ENCODE results near the gene HOXD12.

DNA sequence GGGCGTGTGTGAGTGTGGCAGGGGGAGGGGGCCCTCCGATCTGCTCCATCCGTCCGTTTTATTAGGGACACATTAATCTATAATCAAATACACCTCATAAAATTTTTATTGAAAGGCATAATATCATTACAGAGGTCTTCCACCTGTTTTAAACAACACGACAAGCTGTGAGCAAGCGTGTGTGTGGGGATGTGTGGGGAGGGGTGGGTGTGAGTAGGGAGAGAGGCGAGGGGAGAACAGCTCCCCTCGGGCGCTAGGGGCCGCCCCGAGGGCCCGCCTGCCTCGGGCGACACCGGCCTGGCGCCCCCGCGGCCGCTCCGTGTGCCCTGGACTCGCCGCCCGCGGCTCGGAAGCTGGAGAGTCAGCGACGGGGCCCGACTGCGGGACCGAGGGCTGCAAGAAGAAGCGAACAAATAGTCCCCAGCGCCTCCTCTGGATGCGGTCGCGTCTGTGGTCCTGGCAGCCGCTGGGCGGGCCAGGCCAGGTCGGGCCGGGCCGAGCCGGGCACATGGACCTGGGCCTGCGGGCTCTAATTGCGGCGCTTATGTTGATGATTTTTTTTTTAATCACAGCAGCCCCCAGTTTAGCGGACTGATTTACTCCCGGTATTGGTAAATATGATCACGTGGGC lies 22.6 kb downstream of the HOXD12 start:
- TF ChIP-seq EZH2 (IDR thresholded peaks at IDR 0.05; ENCODE audit: low read depth, unreplicated experiment) (peak; percentile 50), CTCF (conservative IDR thresholded peaks at IDR 0.05; ENCODE audit: low read depth in 2 of 2) (no peak), CREB1 (CRISPR knock-in tag; IDR thresholded peaks at IDR 0.05; ENCODE audit: low read depth) (no peak), REST (IDR thresholded peaks at IDR 0.05; ENCODE audit: unreplicated experiment) (no peak), EZH2phosphoT487 (IDR thresholded peaks at IDR 0.05; ENCODE audit: unreplicated experiment) (peak; percentile 12), POLR2AphosphoS5 (IDR thresholded peaks at IDR 0.05; ENCODE audit: low read depth) (no peak), STAT1 (IDR thresholded peaks at IDR 0.05; ENCODE audit: unreplicated experiment) (no peak), JUNB (IDR thresholded peaks at IDR 0.05; ENCODE audit: unreplicated experiment) (no peak), ZNF114 (CRISPR knock-in tag; IDR thresholded peaks at IDR 0.05) (no peak), ZNF331 (CRISPR knock-in tag; IDR thresholded peaks at IDR 0.05; ENCODE audit: low read depth) (no peak), NANOG (IDR thresholded peaks at IDR 0.05; ENCODE audit: borderline replicate concordance) (no peak)
- TF ChIP-seq, protein P1, sequence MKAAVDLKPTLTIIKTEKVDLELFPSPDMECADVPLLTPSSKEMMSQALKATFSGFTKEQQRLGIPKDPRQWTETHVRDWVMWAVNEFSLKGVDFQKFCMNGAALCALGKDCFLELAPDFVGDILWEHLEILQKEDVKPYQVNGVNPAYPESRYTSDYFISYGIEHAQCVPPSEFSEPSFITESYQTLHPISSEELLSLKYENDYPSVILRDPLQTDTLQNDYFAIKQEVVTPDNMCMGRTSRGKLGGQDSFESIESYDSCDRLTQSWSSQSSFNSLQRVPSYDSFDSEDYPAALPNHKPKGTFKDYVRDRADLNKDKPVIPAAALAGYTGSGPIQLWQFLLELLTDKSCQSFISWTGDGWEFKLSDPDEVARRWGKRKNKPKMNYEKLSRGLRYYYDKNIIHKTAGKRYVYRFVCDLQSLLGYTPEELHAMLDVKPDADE (IDR thresholded peaks at IDR 0.05): no peak
- TF ChIP-seq, protein P2, sequence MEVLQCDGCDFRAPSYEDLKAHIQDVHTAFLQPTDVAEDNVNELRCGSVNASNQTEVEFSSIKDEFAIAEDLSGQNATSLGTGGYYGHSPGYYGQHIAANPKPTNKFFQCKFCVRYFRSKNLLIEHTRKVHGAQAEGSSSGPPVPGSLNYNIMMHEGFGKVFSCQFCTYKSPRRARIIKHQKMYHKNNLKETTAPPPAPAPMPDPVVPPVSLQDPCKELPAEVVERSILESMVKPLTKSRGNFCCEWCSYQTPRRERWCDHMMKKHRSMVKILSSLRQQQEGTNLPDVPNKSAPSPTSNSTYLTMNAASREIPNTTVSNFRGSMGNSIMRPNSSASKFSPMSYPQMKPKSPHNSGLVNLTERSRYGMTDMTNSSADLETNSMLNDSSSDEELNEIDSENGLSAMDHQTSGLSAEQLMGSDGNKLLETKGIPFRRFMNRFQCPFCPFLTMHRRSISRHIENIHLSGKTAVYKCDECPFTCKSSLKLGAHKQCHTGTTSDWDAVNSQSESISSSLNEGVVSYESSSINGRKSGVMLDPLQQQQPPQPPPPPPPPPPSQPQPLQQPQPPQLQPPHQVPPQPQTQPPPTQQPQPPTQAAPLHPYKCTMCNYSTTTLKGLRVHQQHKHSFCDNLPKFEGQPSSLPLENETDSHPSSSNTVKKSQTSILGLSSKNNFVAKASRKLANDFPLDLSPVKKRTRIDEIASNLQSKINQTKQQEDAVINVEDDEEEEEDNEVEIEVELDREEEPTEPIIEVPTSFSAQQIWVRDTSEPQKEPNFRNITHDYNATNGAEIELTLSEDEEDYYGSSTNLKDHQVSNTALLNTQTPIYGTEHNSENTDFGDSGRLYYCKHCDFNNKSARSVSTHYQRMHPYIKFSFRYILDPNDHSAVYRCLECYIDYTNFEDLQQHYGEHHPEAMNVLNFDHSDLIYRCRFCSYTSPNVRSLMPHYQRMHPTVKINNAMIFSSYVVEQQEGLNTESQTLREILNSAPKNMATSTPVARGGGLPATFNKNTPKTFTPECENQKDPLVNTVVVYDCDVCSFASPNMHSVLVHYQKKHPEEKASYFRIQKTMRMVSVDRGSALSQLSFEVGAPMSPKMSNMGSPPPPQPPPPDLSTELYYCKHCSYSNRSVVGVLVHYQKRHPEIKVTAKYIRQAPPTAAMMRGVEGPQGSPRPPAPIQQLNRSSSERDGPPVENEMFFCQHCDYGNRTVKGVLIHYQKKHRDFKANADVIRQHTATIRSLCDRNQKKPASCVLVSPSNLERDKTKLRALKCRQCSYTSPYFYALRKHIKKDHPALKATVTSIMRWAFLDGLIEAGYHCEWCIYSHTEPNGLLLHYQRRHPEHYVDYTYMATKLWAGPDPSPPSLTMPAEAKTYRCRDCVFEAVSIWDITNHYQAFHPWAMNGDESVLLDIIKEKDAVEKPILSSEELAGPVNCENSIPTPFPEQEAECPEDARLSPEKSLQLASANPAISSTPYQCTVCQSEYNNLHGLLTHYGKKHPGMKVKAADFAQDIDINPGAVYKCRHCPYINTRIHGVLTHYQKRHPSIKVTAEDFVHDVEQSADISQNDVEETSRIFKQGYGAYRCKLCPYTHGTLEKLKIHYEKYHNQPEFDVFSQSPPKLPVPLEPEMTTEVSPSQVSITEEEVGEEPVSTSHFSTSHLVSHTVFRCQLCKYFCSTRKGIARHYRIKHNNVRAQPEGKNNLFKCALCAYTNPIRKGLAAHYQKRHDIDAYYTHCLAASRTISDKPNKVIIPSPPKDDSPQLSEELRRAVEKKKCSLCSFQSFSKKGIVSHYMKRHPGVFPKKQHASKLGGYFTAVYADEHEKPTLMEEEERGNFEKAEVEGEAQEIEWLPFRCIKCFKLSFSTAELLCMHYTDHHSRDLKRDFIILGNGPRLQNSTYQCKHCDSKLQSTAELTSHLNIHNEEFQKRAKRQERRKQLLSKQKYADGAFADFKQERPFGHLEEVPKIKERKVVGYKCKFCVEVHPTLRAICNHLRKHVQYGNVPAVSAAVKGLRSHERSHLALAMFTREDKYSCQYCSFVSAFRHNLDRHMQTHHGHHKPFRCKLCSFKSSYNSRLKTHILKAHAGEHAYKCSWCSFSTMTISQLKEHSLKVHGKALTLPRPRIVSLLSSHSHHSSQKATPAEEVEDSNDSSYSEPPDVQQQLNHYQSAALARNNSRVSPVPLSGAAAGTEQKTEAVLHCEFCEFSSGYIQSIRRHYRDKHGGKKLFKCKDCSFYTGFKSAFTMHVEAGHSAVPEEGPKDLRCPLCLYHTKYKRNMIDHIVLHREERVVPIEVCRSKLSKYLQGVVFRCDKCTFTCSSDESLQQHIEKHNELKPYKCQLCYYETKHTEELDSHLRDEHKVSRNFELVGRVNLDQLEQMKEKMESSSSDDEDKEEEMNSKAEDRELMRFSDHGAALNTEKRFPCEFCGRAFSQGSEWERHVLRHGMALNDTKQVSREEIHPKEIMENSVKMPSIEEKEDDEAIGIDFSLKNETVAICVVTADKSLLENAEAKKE (CRISPR knock-in tag; IDR thresholded peaks at IDR 0.05): no peak
